ENCODE results near the gene HFE. TPM values are rescaled to one million over a fixed set of nuclear protein-coding genes. Genes with fewer than 3 reads are reported as not detected.

The HFE gene
- total and polyA plus RNA-seq, 2 of the 13 experiments (the other 11 are each of a cell fraction or from before 2014, with no cell fraction given) = 3.7 to 6.3 TPM

- TF ChIP-seq RERE (CRISPR knock-in tag; IDR thresholded peaks at IDR 0.05; ENCODE audit: low read depth) = no peak; the same call in 1 of the 2 replicates
- TF ChIP-seq NKX3-1 (CRISPR knock-in tag; IDR thresholded peaks at IDR 0.05) = peak; percentile 91
- peak; percentile 89 for TF ChIP-seq ZNF33B (CRISPR knock-in tag; IDR thresholded peaks at IDR 0.05)
- no peak for TF ChIP-seq GLI4 (CRISPR knock-in tag; IDR thresholded peaks at IDR 0.05; ENCODE audit: borderline replicate concordance)
- peak; percentile 84; the same call in 1 of the 2 replicates for TF ChIP-seq ETS1 (CRISPR knock-in tag; IDR thresholded peaks at IDR 0.05)
- 0 out of 2 replicates have a peak, but pooled peaks have one; percentile 43 for TF ChIP-seq ZHX2 (IDR thresholded peaks at IDR 0.05; ENCODE audit: low read depth)
- no peak for TF ChIP-seq ZHX2 (CRISPR knock-in tag; IDR thresholded peaks at IDR 0.05; ENCODE audit: borderline replicate concordance)
- TF ChIP-seq MXD1 (CRISPR knock-in tag; IDR thresholded peaks at IDR 0.05) = peak; percentile 55; the same call in 1 of the 2 replicates
- TF ChIP-seq ZNF674 (CRISPR knock-in tag; IDR thresholded peaks at IDR 0.05; ENCODE audit: low read depth) = 0 out of 2 replicates have a peak, but pooled peaks have one; percentile 65
- peak; percentile 83 for TF ChIP-seq ZFP91 (CRISPR knock-in tag; IDR thresholded peaks at IDR 0.05; ENCODE audit: borderline replicate concordance)
Measured at GRCh38 chr6:26103770-26104456, 16.7 kb downstream of the HFE start (continued).
